Stimulated activated CD8-positive, alpha-beta memory T cell treated with anti-CD3 and anti-CD28 coated beads, Interleukin-7, amount 100 ng/mL, for 4 hours (primary cell): ENCODE data around the gene SLC66A1.

ENCODE experiments used
- DNase-seq, 2 donors: peaks; one replicate each; pipeline ENCODE4 v3.0.0-alpha.2; 2020; ENCODE audit warnings: low read depth in 2 of 2

The SLC66A1 gene

GRCh38 chr1:19377812-19378718 is 65.9 kb downstream of the SLC66A1 start:
- no peak for DNase-seq
